ENCODE results near the gene RBP3.

The RBP3 gene

DNA sequence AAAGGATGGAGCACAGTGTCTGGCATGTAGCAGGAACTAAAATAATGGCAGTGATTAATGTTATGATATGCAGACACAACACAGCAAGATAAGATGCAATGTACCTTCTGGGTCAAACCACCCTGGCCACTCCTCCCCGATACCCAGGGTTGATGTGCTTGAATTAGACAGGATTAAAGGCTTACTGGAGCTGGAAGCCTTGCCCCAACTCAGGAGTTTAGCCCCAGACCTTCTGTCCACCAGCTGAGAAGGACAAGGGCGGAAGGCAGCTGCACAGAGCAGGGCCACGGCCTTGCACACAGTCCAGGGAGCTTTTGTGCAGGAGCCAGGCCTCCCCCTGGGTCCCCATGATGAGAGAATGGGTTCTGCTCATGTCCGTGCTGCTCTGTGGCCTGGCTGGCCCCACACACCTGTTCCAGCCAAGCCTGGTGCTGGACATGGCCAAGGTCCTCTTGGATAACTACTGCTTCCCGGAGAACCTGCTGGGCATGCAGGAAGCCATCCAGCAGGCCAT, at the start of gene RBP3:
RBP3 (plus strand) TSS at position 226 of the 514 bp plus-strand sequence; CDS start at position 348, 122 bp downstream.
- Histone ChIP-seq H2AFZ (ENCODE audit: low read depth, low read length) (no peak within 1 kb of the TSS), H3K4me1 (ENCODE audit: insufficient read depth, low read length) (no peaks in the 10 kb centered on the region), H3K27me3 (ENCODE audit: insufficient read depth, low read length) (peaks cover 2% of the 10 kb centered on the region), H3K9me3 (ENCODE audit: low read length) (no peaks in the 10 kb centered on the region), H3K36me3 (ENCODE audit: insufficient read depth, low read length) (no peaks in the 10 kb centered on the region), H3K4me3 (ENCODE audit: low read length) (no peak within 1 kb of the TSS)

DNA sequence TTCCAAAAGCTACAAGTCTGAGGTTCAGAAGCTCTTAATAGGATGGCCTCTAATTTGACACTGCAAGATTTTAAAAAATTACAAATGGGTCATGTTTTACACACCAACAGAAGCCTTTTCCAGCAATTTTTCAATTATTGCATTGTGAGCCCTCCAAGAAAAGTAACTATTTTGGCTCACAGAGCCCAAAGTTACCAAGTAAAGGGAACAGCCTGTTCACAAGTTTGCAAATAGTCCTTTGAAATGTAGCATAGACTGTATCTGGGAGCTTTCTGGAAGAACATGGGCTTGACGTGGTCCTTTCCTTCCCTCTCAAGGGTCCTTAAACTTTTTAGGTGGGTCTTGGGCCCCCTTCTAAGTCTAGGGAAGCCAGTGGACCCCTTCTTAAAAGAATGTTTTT, 49.4 kb upstream of the RBP3 start:
- no peaks in the 10 kb centered on the region for H3K9me3 ChIP-seq (ENCODE audit: low read length)
- H2AFZ ChIP-seq (ENCODE audit: low read depth, low read length) = no peak overlapping the region
- H3K4me3 ChIP-seq (ENCODE audit: low read length) = no peak overlapping the region
- H3K36me3 ChIP-seq (ENCODE audit: insufficient read depth, low read length) = no peaks in the 10 kb centered on the region
- H3K27me3 ChIP-seq (ENCODE audit: insufficient read depth, low read length) = peaks cover 31% of the 10 kb centered on the region
- peaks cover 16% of the 10 kb centered on the region for H3K4me1 ChIP-seq (ENCODE audit: insufficient read depth, low read length)

GRCh38 chr10:47299611-47300428, 48.3 kb upstream of the RBP3 start, which contains the start of gene GDF10:
GDF10 (plus strand) TSS chr10:47300197; CDS start chr10:47300652, 455 bp downstream.
- H3K4me1 ChIP-seq (ENCODE audit: insufficient read depth, low read length) = peaks cover 16% of the 10 kb centered on the region
- no peaks in the 10 kb centered on the region for H3K36me3 ChIP-seq (ENCODE audit: insufficient read depth, low read length)
- peak within 1 kb of the TSS; percentile 9 for H2AFZ ChIP-seq (ENCODE audit: low read depth, low read length)
- H3K4me3 ChIP-seq (ENCODE audit: low read length) = peak within 1 kb of the TSS; percentile 39
- H3K9me3 ChIP-seq (ENCODE audit: low read length) = no peaks in the 10 kb centered on the region
- peaks cover 31% of the 10 kb centered on the region for H3K27me3 ChIP-seq (ENCODE audit: insufficient read depth, low read length)

- Histone ChIP-seq H3K9me3 (ENCODE audit: low read length) (no peaks in the 10 kb centered on the region), H3K36me3 (ENCODE audit: insufficient read depth, low read length) (no peaks in the 10 kb centered on the region), H3K4me3 (ENCODE audit: low read length) (peak overlapping the region; percentile 39), H3K27me3 (ENCODE audit: insufficient read depth, low read length) (peaks cover 31% of the 10 kb centered on the region), H3K4me1 (ENCODE audit: insufficient read depth, low read length) (peaks cover 16% of the 10 kb centered on the region), H2AFZ (ENCODE audit: low read depth, low read length) (peak overlapping the region; percentile 9)
Observed at GRCh38 chr10:47300429-47300931, 47.7 kb upstream of the RBP3 start.

DNA sequence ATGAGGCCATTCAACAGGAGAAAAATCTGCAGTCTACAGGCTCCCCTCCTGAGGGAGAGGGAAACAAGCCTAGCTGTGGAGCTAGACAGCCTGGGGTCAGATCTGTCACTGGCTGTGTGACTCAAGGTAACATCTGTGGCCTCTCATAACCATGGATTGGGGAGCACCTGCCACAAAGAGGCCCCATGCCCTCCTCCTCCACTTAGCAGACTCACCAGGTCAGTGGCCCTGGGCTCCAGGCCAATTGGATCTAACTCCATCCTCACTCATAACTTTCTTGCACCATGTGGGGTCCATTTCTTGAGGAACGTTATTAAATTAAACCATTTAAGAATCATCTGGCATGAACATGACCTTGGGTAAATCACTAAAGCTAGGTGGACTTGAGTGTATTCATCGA, 46.3 kb upstream of the RBP3 start:
- H2AFZ ChIP-seq (ENCODE audit: low read depth, low read length) = no peak overlapping the region
- H3K27me3 ChIP-seq (ENCODE audit: insufficient read depth, low read length) = peaks cover 31% of the 10 kb centered on the region
- H3K4me3 ChIP-seq (ENCODE audit: low read length) = no peak overlapping the region
- no peaks in the 10 kb centered on the region for H3K36me3 ChIP-seq (ENCODE audit: insufficient read depth, low read length)
- H3K4me1 ChIP-seq (ENCODE audit: insufficient read depth, low read length) = peaks cover 14% of the 10 kb centered on the region
- H3K9me3 ChIP-seq (ENCODE audit: low read length) = no peaks in the 10 kb centered on the region

GRCh38 chr10:47303105-47303504, 45.1 kb upstream of the RBP3 start:
- Histone ChIP-seq H3K4me3 (ENCODE audit: low read length) (no peak overlapping the region), H3K36me3 (ENCODE audit: insufficient read depth, low read length) (no peaks in the 10 kb centered on the region), H3K4me1 (ENCODE audit: insufficient read depth, low read length) (peaks cover 8% of the 10 kb centered on the region), H3K27me3 (ENCODE audit: insufficient read depth, low read length) (peaks cover 31% of the 10 kb centered on the region), H3K9me3 (ENCODE audit: low read length) (no peaks in the 10 kb centered on the region), H2AFZ (ENCODE audit: low read depth, low read length) (no peak overlapping the region)

DNA sequence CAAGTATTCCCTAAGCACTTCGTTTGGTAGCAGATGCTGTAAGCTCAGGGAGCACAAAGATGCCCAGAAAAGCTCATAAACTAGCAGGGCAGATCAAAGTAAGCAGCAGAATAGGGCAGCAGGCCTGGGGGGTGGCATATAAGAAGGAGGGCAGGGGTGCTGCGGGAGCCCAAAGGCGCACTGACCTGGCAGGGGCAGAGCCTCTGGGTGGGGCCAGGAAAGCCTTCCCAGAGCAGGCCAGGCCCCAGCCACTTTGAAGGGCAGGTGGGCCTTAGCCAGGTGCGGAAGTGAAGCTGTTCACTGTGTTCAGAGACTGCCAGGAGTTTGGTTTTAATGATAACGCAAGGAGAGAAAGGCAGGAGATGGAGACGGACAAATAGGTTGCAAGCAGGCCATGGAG, 44.3 kb upstream of the RBP3 start:
- no peaks in the 10 kb centered on the region for H3K36me3 ChIP-seq (ENCODE audit: insufficient read depth, low read length)
- H3K27me3 ChIP-seq (ENCODE audit: insufficient read depth, low read length) = peaks cover 27% of the 10 kb centered on the region
- no peaks in the 10 kb centered on the region for H3K9me3 ChIP-seq (ENCODE audit: low read length)
- no peak overlapping the region for H3K4me3 ChIP-seq (ENCODE audit: low read length)
- H3K4me1 ChIP-seq (ENCODE audit: insufficient read depth, low read length) = peaks cover 5% of the 10 kb centered on the region
- no peak overlapping the region for H2AFZ ChIP-seq (ENCODE audit: low read depth, low read length)

- Histone ChIP-seq H3K4me3 (ENCODE audit: low read length) (no peak overlapping the region), H3K27me3 (ENCODE audit: insufficient read depth, low read length) (peaks cover 15% of the 10 kb centered on the region), H3K9me3 (ENCODE audit: low read length) (no peaks in the 10 kb centered on the region), H2AFZ (ENCODE audit: low read depth, low read length) (no peak overlapping the region), H3K36me3 (ENCODE audit: insufficient read depth, low read length) (no peaks in the 10 kb centered on the region), H3K4me1 (ENCODE audit: insufficient read depth, low read length) (peaks cover 3% of the 10 kb centered on the region)
Observed at GRCh38 chr10:47305566-47305965, 42.6 kb upstream of the RBP3 start.

DNA sequence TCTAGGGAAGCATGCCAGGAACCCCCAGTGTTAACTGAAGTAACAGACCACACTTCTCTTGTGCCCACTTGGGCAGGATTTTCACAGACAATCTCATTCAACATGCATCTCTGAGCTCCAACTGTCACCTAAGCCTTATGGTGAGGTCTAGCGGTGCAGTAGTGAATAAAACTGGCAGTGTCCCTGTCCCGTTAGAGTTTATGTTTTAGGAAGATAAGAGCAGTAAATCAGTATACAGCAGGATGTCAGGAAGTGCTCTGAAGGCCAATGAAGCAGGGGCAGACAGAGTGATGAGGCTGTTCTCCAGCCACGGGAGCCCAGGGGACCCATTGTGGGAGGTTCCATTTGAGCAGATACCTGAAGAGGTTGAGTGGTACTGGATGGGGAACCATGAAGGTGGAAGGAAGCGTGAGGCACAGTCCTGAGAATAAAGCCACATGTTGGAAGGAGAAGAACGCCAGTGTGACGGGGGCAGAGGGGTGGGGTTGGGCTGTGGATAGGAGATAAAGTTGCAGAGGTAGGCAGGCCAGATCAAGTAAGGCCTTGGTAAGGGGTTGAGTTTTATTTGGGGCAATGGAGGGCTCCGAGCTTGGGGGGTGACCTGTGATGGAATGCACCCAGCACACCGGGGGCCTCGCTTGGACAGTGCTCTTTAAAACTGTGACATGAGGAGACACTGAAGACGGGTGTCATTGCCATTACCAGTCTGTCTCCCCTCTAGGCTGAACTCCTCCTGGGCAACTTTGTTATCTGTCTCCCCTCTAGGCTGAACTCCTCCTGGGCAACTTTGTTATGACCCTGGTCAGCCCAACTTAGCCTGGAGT, 41.6 kb upstream of the RBP3 start:
- Histone ChIP-seq H3K4me1 (ENCODE audit: insufficient read depth, low read length) (no peaks in the 10 kb centered on the region), H3K27me3 (ENCODE audit: insufficient read depth, low read length) (peaks cover 5% of the 10 kb centered on the region), H3K4me3 (ENCODE audit: low read length) (no peak overlapping the region), H3K36me3 (ENCODE audit: insufficient read depth, low read length) (no peaks in the 10 kb centered on the region), H3K9me3 (ENCODE audit: low read length) (no peaks in the 10 kb centered on the region), H2AFZ (ENCODE audit: low read depth, low read length) (no peak overlapping the region)

- no peak overlapping the region for H3K4me3 ChIP-seq (ENCODE audit: low read length)
Observed at GRCh38 chr10:47307381-47307780, 40.8 kb upstream of the RBP3 start.

DNA sequence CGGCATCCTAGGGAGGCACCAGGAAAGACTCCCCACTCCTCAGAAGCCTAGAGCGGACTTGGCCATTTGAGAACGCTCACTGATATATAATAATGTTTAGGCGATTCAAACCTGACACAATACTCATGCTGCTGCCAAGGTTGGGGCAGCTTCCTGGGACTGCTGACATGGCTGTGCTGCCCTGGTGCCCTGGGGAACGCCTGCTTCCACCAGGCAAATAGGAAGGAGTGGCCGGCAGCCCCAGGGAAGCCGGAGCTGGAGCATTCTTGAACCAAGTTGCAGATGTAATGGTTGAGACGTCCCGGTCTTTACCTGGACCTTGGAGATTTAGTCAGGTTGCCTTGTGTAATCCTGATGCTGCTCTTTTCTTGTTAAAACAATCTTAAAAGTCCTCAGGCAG, 39.4 kb upstream of the RBP3 start:
- H3K4me1 ChIP-seq (ENCODE audit: insufficient read depth, low read length) = no peaks in the 10 kb centered on the region
- H3K27me3 ChIP-seq (ENCODE audit: insufficient read depth, low read length) = no peaks in the 10 kb centered on the region
- H3K36me3 ChIP-seq (ENCODE audit: insufficient read depth, low read length) = no peaks in the 10 kb centered on the region
- H3K4me3 ChIP-seq (ENCODE audit: low read length) = no peak overlapping the region
- H2AFZ ChIP-seq (ENCODE audit: low read depth, low read length) = no peak overlapping the region
- H3K9me3 ChIP-seq (ENCODE audit: low read length) = no peaks in the 10 kb centered on the region

More at GRCh38 chr10:47307381-47307780, 40.8 kb upstream of the RBP3 start:
- Histone ChIP-seq H2AFZ (ENCODE audit: low read depth, low read length) (no peak overlapping the region), H3K4me1 (ENCODE audit: insufficient read depth, low read length) (no peaks in the 10 kb centered on the region), H3K9me3 (ENCODE audit: low read length) (no peaks in the 10 kb centered on the region), H3K36me3 (ENCODE audit: insufficient read depth, low read length) (no peaks in the 10 kb centered on the region), H3K27me3 (ENCODE audit: insufficient read depth, low read length) (no peaks in the 10 kb centered on the region)

DNA sequence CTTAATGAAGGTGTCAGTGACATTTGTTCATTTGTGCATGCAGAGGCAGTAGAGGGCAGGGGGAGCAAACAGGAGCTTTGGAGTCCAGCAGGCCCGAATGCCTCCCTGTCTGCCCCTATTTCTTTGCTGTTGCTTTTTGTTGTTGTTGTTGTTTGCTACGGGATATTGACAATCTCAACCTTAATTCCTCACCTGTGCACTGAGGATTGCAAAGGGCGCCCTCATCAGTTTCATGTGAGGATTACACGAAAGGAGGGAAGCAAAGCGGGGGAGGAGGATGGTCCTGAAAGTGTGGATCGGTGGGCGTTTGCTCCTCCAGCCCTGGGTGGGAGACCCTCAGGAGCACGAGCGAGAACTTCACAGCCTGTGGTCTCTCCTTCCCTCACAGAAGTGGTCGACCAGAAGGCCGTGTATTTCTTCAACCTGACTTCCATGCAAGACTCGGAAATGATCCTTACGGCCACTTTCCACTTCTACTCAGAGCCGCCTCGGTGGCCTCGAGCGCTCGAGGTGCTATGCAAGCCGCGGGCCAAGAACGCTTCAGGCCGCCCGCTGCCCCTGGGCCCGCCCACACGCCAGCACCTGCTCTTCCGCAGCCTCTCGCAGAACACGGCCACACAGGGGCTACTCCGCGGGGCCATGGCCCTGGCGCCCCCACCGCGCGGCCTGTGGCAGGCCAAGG, 38.6 kb upstream of the RBP3 start:
- Histone ChIP-seq H3K4me3 (ENCODE audit: low read length) (no peak overlapping the region), H3K9me3 (ENCODE audit: low read length) (no peaks in the 10 kb centered on the region), H3K27me3 (ENCODE audit: insufficient read depth, low read length) (no peaks in the 10 kb centered on the region), H3K4me1 (ENCODE audit: insufficient read depth, low read length) (no peaks in the 10 kb centered on the region), H3K36me3 (ENCODE audit: insufficient read depth, low read length) (no peaks in the 10 kb centered on the region), H2AFZ (ENCODE audit: low read depth, low read length) (no peak overlapping the region)

Data from neuron (in vitro differentiated cells).